HG02763 (cell line): ENCODE measurements around the gene CNTNAP5.

Experiments
- ATAC-seq: cut with Tn5 transposase; IDR thresholded peaks from one replicate; pipeline ENCODE4 v1.9.1; 2021; ENCODE audit warnings: mild to moderate bottlenecking, moderate library complexity; ENCODE audit not compliant: unreplicated experiment

CNTNAP5 gene

GRCh38 chr2:124533226-124533954, 508.3 kb downstream of the CNTNAP5 start:
- ATAC-seq: no peak

- ATAC-seq: no peak
Measured at GRCh38 chr2:124534028-124534427, 508.9 kb downstream of the CNTNAP5 start.

- ATAC-seq: no peak
Measured at GRCh38 chr2:124535816-124536215, 510.7 kb downstream of the CNTNAP5 start.

GRCh38 chr2:124536591-124536990, 511.5 kb downstream of the CNTNAP5 start:
- no peak for ATAC-seq

GRCh38 chr2:124538549-124538948, 513.5 kb downstream of the CNTNAP5 start:
- no peak for ATAC-seq

- no peak for ATAC-seq
Measured at GRCh38 chr2:124540805-124541204, 515.7 kb downstream of the CNTNAP5 start.

- no peak for ATAC-seq
Measured at GRCh38 chr2:124542932-124543640, 518.0 kb downstream of the CNTNAP5 start.

- ATAC-seq: no peak
Measured at GRCh38 chr2:124547700-124548099, 522.6 kb downstream of the CNTNAP5 start.

- ATAC-seq: no peak
Measured at GRCh38 chr2:124558277-124558905, 533.3 kb downstream of the CNTNAP5 start.

- ATAC-seq: no peak
Measured at GRCh38 chr2:124559236-124559635, 534.1 kb downstream of the CNTNAP5 start.

GRCh38 chr2:124560592-124561112, 535.6 kb downstream of the CNTNAP5 start:
- no peak for ATAC-seq

- ATAC-seq: no peak
Measured at GRCh38 chr2:124561486-124561885, 536.4 kb downstream of the CNTNAP5 start.

GRCh38 chr2:124563426-124563825, 538.3 kb downstream of the CNTNAP5 start:
- ATAC-seq: no peak

GRCh38 chr2:124566518-124566970, 541.5 kb downstream of the CNTNAP5 start:
- ATAC-seq: no peak

- ATAC-seq: no peak
Measured at GRCh38 chr2:124570872-124571271, 545.8 kb downstream of the CNTNAP5 start.

GRCh38 chr2:124571836-124572235, 546.7 kb downstream of the CNTNAP5 start:
- ATAC-seq: no peak

- ATAC-seq: no peak
Measured at GRCh38 chr2:124572934-124573634, 548.0 kb downstream of the CNTNAP5 start.

- ATAC-seq: no peak
Measured at GRCh38 chr2:124575497-124575896, 550.4 kb downstream of the CNTNAP5 start.

- ATAC-seq: no peak
Measured at GRCh38 chr2:124580263-124580662, 555.2 kb downstream of the CNTNAP5 start.

GRCh38 chr2:124582387-124582786, 557.3 kb downstream of the CNTNAP5 start:
- no peak for ATAC-seq

- ATAC-seq: no peak
Measured at GRCh38 chr2:124584615-124585014, 559.5 kb downstream of the CNTNAP5 start.
